Left lung (tissue), 10 donors: ENCODE results near the gene FGF12. TPM values are rescaled to one million over a fixed set of nuclear protein-coding genes. Genes with fewer than 3 reads are reported as not detected.

Experiments
- ATAC-seq: fragments of 200-7000 bp; cut with Tn5 transposase; one replicate; pipeline ENCODE4 v1.9.1; 2020; ENCODE audit warnings: moderate library complexity
- DNase-seq, 4 donors: peaks; one replicate each; pipeline ENCODE4 v3.0.0-alpha.2; 2013 to 2020
- H3K27ac ChIP-seq, 2 donors: fragments of 200-600 bp; sonication (generic) in 1 of 2; one replicate each; pipeline versions ENCODE4 v1.5.0 to v1.8.0; 2020 to 2021
- H3K27me3 ChIP-seq, 2 donors: fragments of 200-600 bp; sonication (generic) in 1 of 2; one replicate each; pipeline versions ENCODE4 v1.5.0 to v1.8.0; 2020 to 2021
- H3K36me3 ChIP-seq, 2 donors: fragments of 200-600 bp; sonication (generic) in 1 of 2; one replicate each; pipeline versions ENCODE4 v1.5.0 to v1.8.0; 2020 to 2021
- H3K4me1 ChIP-seq, 2 donors: fragments of 200-600 bp; one replicate each; pipeline ENCODE4 v1.8.0; 2021
- H3K4me3 ChIP-seq, 2 donors: fragments of 200-600 bp; sonication (generic) in 1 of 2; one replicate each; pipeline versions ENCODE4 v1.5.0 to v1.8.0; 2020 to 2021; ENCODE audit warnings: mild to moderate bottlenecking in 1 of 2
- H3K9me3 ChIP-seq, 2 donors: fragments of 200-600 bp; sonication (generic) in 1 of 2; one replicate each; pipeline versions ENCODE4 v1.5.0 to v1.8.0; 2020 to 2021
- CTCF ChIP-seq, 2 donors: fragments of 200-600 bp; sonication (generic) in 1 of 2; IDR thresholded peaks; one replicate each; pipeline versions ENCODE4 v1.5.0 to v1.8.0; 2021; ENCODE audit warnings: antibody characterized with exemption in 2 of 2
- intact Hi-C, 2 donors: fragments of 100-400 bp; cut with DNase I; formaldehyde crosslinking; loops; one replicate each; pipeline versions ENCODE4 v1.11.2 to v1.14.2; 2022
- polyA plus RNA-seq, 6 donors: library from polyadenylated mRNA; unstranded; fragments of 120-200 nt; gene quantifications; one replicate each; pipeline ENCODE4 v1.2.1, GENCODE V29; 2013; ENCODE audit not compliant: insufficient read length in 6 of 6
- total RNA-seq, 2 donors: library from RNA; stranded (reverse); fragmentation: NEBNext Ultra II Directional; extraction: Animal tissue kit (Norgen Biotek cat#: 25700); gene quantifications; one replicate each; pipeline ENCODE4 v1.2.1, GENCODE V29; 2021
- donor health status: DM: no; HTN: yes; CAD: no.
- donor health status: DM: no; HTN: no; CAD: no.

Gene FGF12
- total and polyA plus RNA-seq, 8 donors, result 1.0 to 10.2 (median 4.7) TPM

- Histone ChIP-seq H3K4me1 (no peaks in the 10 kb centered on the region), H3K4me3 (no peak overlapping the region), H3K27me3 (no peaks in the 10 kb centered on the region), H3K36me3 (no peaks in the 10 kb centered on the region), H3K27ac (no peak overlapping the region), H3K9me3 (no peaks in the 10 kb centered on the region)
- intact Hi-C loops, result no loop called here
- ATAC-seq, result no peak
- no peak for TF ChIP-seq CTCF (IDR thresholded peaks at IDR 0.05)
- no peak for DNase-seq
Observed at GRCh38 chr3:192284443-192285072, 442.8 kb downstream of the FGF12 start.

DNA sequence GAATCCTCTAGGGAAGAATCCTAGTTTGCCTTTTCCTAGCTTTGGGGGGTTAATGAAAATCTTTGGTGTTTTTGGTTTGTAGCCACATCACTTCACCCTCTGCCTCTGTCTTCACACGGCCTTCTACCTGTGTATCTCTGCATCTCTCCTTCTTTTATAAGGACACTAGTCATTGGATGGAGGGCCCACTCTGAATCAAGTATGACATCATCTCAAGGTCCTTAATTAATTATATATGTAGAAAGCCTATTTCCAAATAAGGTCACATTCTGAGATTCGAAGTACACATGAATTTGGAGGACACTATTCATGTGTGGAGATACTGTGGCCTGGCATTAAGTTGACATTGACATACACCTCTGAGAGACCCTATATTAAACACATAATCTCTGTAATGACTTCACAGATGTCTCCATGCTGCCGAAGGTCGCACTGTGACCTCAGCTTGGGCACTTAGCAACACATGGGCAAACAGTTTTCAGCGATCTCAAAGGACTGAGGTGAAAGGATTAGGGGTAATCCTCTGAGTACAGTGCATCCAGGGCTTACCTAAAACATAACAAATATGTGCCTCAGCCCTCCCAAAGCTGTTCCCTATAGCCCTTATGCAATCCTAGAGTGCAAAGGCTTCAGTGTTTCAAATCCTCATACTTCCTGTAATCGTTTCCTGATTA is 446.0 kb downstream of the FGF12 start:
- intact Hi-C loops, result no loop called here
- no peak for ATAC-seq
- TF ChIP-seq CTCF (IDR thresholded peaks at IDR 0.05), result no peak

GRCh38 chr3:192279664-192280063 is 447.7 kb downstream of the FGF12 start:
- H3K4me3 ChIP-seq, result no peak overlapping the region
- no peaks in the 10 kb centered on the region for H3K9me3 ChIP-seq
- no peaks in the 10 kb centered on the region for H3K27me3 ChIP-seq
- ATAC-seq (no peak), DNase-seq (no peak)
- TF ChIP-seq CTCF (IDR thresholded peaks at IDR 0.05), result no peak
- intact Hi-C loops, result no loop called here
- no peaks in the 10 kb centered on the region for H3K36me3 ChIP-seq
- no peaks in the 10 kb centered on the region for H3K4me1 ChIP-seq
- no peak overlapping the region for H3K27ac ChIP-seq

More for the DNA sequence above, 446.0 kb downstream of the FGF12 start:
- Histone ChIP-seq H3K4me3 (no peak overlapping the region), H3K9me3 (no peaks in the 10 kb centered on the region), H3K36me3 (no peaks in the 10 kb centered on the region), H3K27ac (no peak overlapping the region), H3K27me3 (no peaks in the 10 kb centered on the region), H3K4me1 (no peaks in the 10 kb centered on the region)
- DNase-seq, result no peak

- H3K27me3 ChIP-seq, result no peaks in the 10 kb centered on the region
- no peaks in the 10 kb centered on the region for H3K9me3 ChIP-seq
Observed at GRCh38 chr3:192277477-192277876, 449.9 kb downstream of the FGF12 start.

More at GRCh38 chr3:192277477-192277876, 449.9 kb downstream of the FGF12 start:
- H3K36me3 ChIP-seq, result no peaks in the 10 kb centered on the region
- no peak for TF ChIP-seq CTCF (IDR thresholded peaks at IDR 0.05)
- DNase-seq (no peak), ATAC-seq (no peak)
- H3K4me3 ChIP-seq, result no peak overlapping the region
- no peaks in the 10 kb centered on the region for H3K4me1 ChIP-seq
- no peak overlapping the region for H3K27ac ChIP-seq
- intact Hi-C loops, result no loop called here
